GM08714 (cell line): ENCODE measurements around the gene TICAM2.

Source experiments
- H3K4me3 ChIP-seq: fragments of 200-500 bp; sonication (Bioruptor generic); 2 replicates; pipeline ENCODE4 v1.5.1; 2014; ENCODE audit warnings: mild to moderate bottlenecking, low read length, inconsistent platforms
- ZNF274 ChIP-seq: IDR thresholded peaks from 2 replicates; pipeline ENCODE4 v1.6.1; 2012; ENCODE audit warnings: mild to moderate bottlenecking, low read depth, low read length

TICAM2 gene

GRCh38 chr5:115625579-115626444, 23.5 kb upstream of the TICAM2 start, which contains the start of gene TMED7:
Gene TMED7, minus strand, starts transcription at chr5:115626036. Its CDS starts 244 bp downstream, at chr5:115625792.
- TF ChIP-seq ZNF274, result no peak
- H3K4me3 ChIP-seq, result peak within 1 kb of the TSS; percentile 83

GRCh38 chr5:115624994-115625393, 22.7 kb upstream of the TICAM2 start:
- no peak for TF ChIP-seq ZNF274
- H3K4me3 ChIP-seq, result peak overlapping the region; percentile 83

GRCh38 chr5:115623658-115624057, 21.4 kb upstream of the TICAM2 start:
- H3K4me3 ChIP-seq, result peak overlapping the region; percentile 83
- no peak for TF ChIP-seq ZNF274

GRCh38 chr5:115621365-115621900, 19.2 kb upstream of the TICAM2 start:
- TF ChIP-seq ZNF274, result no peak
- H3K4me3 ChIP-seq, result no peak overlapping the region

GRCh38 chr5:115616892-115617291, 14.6 kb upstream of the TICAM2 start:
- no peak for TF ChIP-seq ZNF274
- no peak overlapping the region for H3K4me3 ChIP-seq

- TF ChIP-seq ZNF274, result no peak
These were observed 14.2 kb upstream of the TICAM2 start for GRCh38 chr5:115616472-115616871.

GRCh38 chr5:115611873-115612272, 9.6 kb upstream of the TICAM2 start:
- H3K4me3 ChIP-seq, result no peak overlapping the region
- TF ChIP-seq ZNF274, result no peak

More at GRCh38 chr5:115616472-115616871, 14.2 kb upstream of the TICAM2 start:
- H3K4me3 ChIP-seq, result no peak overlapping the region

- H3K4me3 ChIP-seq, result no peak overlapping the region
- no peak for TF ChIP-seq ZNF274
These were observed 5.7 kb upstream of the TICAM2 start for GRCh38 chr5:115607935-115608334.

- TF ChIP-seq ZNF274, result no peak
- no peak overlapping the region for H3K4me3 ChIP-seq
These were observed 3.2 kb upstream of the TICAM2 start for GRCh38 chr5:115605436-115605835.

- no peak for TF ChIP-seq ZNF274
- H3K4me3 ChIP-seq, result peak overlapping the region; percentile 59; the same call in 1 of the 2 replicates
These were observed 379 bp upstream of the TICAM2 start for GRCh38 chr5:115602591-115603125.

GRCh38 chr5:115600766-115601165, 1.5 kb downstream of the TICAM2 start:
- TF ChIP-seq ZNF274, result no peak
- no peak overlapping the region; the same call in 1 of the 2 replicates for H3K4me3 ChIP-seq

- TF ChIP-seq ZNF274, result no peak
- no peak overlapping the region for H3K4me3 ChIP-seq
These were observed 2.4 kb downstream of the TICAM2 start for GRCh38 chr5:115599924-115600323.

- no peak overlapping the region for H3K4me3 ChIP-seq
- TF ChIP-seq ZNF274, result no peak
These were observed 2.8 kb downstream of the TICAM2 start for GRCh38 chr5:115599502-115599901.

GRCh38 chr5:115594128-115595047, 7.9 kb downstream of the TICAM2 start:
- TF ChIP-seq ZNF274, result no peak
- H3K4me3 ChIP-seq, result no peak overlapping the region
